ENCODE results near the gene PEX5L. TPM values are rescaled to one million over a fixed set of nuclear protein-coding genes. Genes with fewer than 3 reads are reported as not detected.

The PEX5L gene
- total and polyA plus RNA-seq, 10 of the 15 experiments (the other 5 are each of a cell fraction or from before 2014, with no cell fraction given) = 0.11 to 17.0 (median 0.50) TPM

DNA sequence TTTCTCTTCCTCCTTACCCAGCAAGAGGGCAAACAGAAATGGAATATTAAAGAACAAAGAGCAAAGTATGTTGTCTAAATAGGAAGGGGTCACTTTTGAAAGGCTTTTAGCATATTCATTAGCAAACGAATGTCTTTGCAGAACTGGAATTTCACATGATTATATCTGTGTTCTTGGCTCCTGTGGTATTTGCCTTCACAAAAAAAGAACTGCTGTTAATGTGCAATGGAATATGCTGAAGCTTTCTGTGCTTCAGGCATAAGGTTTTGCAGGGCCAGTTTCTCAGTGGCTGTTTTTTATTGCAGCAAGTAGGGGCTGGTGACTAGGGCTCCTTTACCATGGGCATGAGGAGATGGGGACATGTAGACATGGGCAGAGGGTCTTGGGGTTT is 210.5 kb downstream of the PEX5L start:
- Histone ChIP-seq H3K9me3 (replicated peaks; ENCODE audit: control insufficient read depth, insufficient read depth, low read length) (no peaks in the 10 kb centered on the region), H3K36me3 (ENCODE audit: control insufficient read depth in 2 of 2, insufficient read depth in 2 of 2, low read length in 1 of 2) (no peaks in the 10 kb centered on the region), H4K20me1 (ENCODE audit: control insufficient read depth, insufficient read depth) (no peaks in the 10 kb centered on the region), H3K27ac (ENCODE audit: control insufficient read depth, insufficient read depth) (no peak overlapping the region), H2AFZ (ENCODE audit: control insufficient read depth, low read depth, low read length) (no peak overlapping the region; the same call in 1 of the 2 replicates), H3K4me2 (ENCODE audit: control insufficient read depth, insufficient read depth) (no peak overlapping the region), H3K4me1 (ENCODE audit: control insufficient read depth, insufficient read depth, low read length) (no peaks in the 10 kb centered on the region), H3K27me3 (replicated peaks in 1 of 2; ENCODE audit: control insufficient read depth in 2 of 2, insufficient read depth in 2 of 2, low read length in 1 of 2) (no peaks in the 10 kb centered on the region), H3K79me2 (ENCODE audit: control insufficient read depth, insufficient read depth, low read length) (no peaks in the 10 kb centered on the region), H3K4me3 (no peak overlapping the region), H3K9ac (ENCODE audit: control insufficient read depth, insufficient read depth, low read length) (no peak overlapping the region)
- TF ChIP-seq SUZ12 (IDR thresholded peaks at IDR 0.05; ENCODE audit: unreplicated experiment) = no peak
- TF ChIP-seq NRF1 (conservative IDR thresholded peaks at IDR 0.05; ENCODE audit: low read depth, low read length) = no peak
- TF ChIP-seq MTA2 (IDR thresholded peaks at IDR 0.05; ENCODE audit: low read depth) = no peak
- TF ChIP-seq RUNX3 (IDR thresholded peaks at IDR 0.05; ENCODE audit: low read length) = no peak
- TF ChIP-seq HCFC1 (IDR thresholded peaks at IDR 0.05; ENCODE audit: low read length) = no peak
- TF ChIP-seq TAF1 (IDR thresholded peaks at IDR 0.05; ENCODE audit: borderline replicate concordance, low read depth, low read length) = no peak
- TF ChIP-seq, protein P1, sequence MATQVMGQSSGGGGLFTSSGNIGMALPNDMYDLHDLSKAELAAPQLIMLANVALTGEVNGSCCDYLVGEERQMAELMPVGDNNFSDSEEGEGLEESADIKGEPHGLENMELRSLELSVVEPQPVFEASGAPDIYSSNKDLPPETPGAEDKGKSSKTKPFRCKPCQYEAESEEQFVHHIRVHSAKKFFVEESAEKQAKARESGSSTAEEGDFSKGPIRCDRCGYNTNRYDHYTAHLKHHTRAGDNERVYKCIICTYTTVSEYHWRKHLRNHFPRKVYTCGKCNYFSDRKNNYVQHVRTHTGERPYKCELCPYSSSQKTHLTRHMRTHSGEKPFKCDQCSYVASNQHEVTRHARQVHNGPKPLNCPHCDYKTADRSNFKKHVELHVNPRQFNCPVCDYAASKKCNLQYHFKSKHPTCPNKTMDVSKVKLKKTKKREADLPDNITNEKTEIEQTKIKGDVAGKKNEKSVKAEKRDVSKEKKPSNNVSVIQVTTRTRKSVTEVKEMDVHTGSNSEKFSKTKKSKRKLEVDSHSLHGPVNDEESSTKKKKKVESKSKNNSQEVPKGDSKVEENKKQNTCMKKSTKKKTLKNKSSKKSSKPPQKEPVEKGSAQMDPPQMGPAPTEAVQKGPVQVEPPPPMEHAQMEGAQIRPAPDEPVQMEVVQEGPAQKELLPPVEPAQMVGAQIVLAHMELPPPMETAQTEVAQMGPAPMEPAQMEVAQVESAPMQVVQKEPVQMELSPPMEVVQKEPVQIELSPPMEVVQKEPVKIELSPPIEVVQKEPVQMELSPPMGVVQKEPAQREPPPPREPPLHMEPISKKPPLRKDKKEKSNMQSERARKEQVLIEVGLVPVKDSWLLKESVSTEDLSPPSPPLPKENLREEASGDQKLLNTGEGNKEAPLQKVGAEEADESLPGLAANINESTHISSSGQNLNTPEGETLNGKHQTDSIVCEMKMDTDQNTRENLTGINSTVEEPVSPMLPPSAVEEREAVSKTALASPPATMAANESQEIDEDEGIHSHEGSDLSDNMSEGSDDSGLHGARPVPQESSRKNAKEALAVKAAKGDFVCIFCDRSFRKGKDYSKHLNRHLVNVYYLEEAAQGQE (IDR thresholded peaks at IDR 0.05; ENCODE audit: low read depth, low read length) = no peak
- TF ChIP-seq RBBP5 (conservative IDR thresholded peaks at IDR 0.05) = no peak
- no peak for TF ChIP-seq SREBF1 (IDR thresholded peaks at IDR 0.05; ENCODE audit: low read length)
- no peak for TF ChIP-seq BCL11A (IDR thresholded peaks at IDR 0.05; ENCODE audit: low read depth, low read length)
- FAIRE-seq (no peak), ATAC-seq (no peak), DNase-seq (ENCODE audit: low read depth, low spot score) (no peak)
- CTCF ChIA-PET = interaction anchor here (1.0 to 1.5 kb wide), 2 partner anchors 10 to 15 kb away, joined by 3 to 5 read pairs; no protein-coding TSS in a partner anchor
- WGBS (ENCODE audit: insufficient coverage, insufficient replicate concordance, low lambda C conversion rate, missing lambda C conversion rate) = 0% methylated on average over 1 of the region's 1 CpG
- SMC1A ChIA-PET (ENCODE audit: uncharacterized antibody, unreplicated experiment) = interaction anchor here (0.5 kb wide), 1 partner anchor 1469 kb away, joined by 3 read pairs; no protein-coding TSS in a partner anchor
- RAD21 ChIA-PET (ENCODE audit: unreplicated experiment) = interaction anchor here (0.9 kb wide), 1 partner anchor 26 kb away, joined by 3 read pairs; no protein-coding TSS in a partner anchor
- in situ Hi-C loops (cut with MboI) = no loop called here
- BruUV-seq (replicated peaks) = no TSS peak
- POLR2A ChIA-PET = no interaction called here
- intact Hi-C loops (cut with micrococcal nuclease; ENCODE audit: unreplicated experiment) = no loop called here
